ENCODE data around the gene ZNF460. TPM values are rescaled to one million over a fixed set of nuclear protein-coding genes. Genes with fewer than 3 reads are reported as not detected.

Gene ZNF460
- polyA plus RNA-seq, 1 of the 3 experiments (the other 2 are of a cell fraction), result 2.4 TPM

- POLR2A ChIA-PET, result no interaction called here
- H4K20me1 ChIP-seq (ENCODE audit: insufficient read depth), result no peaks in the 10 kb centered on the region
- H3K9me3 ChIP-seq, result no peaks in the 10 kb centered on the region
- H3F3A ChIP-seq (replicated peaks; ENCODE audit: insufficient read depth), result peaks cover 15% of the 10 kb centered on the region
- no peaks in the 10 kb centered on the region for H3K27me3 ChIP-seq (ENCODE audit: insufficient read depth)
- peaks cover 0 to 13% of the 10 kb centered on the region in 2 experiments; a peak in 2 of 4 replicates for H3K4me1 ChIP-seq (ENCODE audit: control insufficient read depth in 1 of 2, insufficient read depth in 2 of 2, low read depth in 1 of 2, low read length in 1 of 2)
- no peaks in the 10 kb centered on the region for H3K9me2 ChIP-seq
- H3K4me2 ChIP-seq, result no peak overlapping the region
- H2AFZ ChIP-seq (ENCODE audit: low read depth), result no peak overlapping the region
- WGBS (ENCODE audit: low lambda C conversion rate), result 83% methylated on average over 1 of the region's 1 CpG
- H3K4me3 ChIP-seq (ENCODE audit: low read depth in 2 of 2, low read length in 1 of 2), result no peak overlapping the region
- no peak for DNase-seq
- peaks cover 0 to 4% of the 10 kb centered on the region in 2 experiments for H3K36me3 ChIP-seq (replicated peaks in 1 of 2; ENCODE audit: control insufficient read depth in 1 of 2, insufficient read depth in 2 of 2, low read length in 1 of 2)
- TF ChIP-seq EZH2phosphoT487 (IDR thresholded peaks at IDR 0.05; ENCODE audit: borderline replicate concordance, low read depth) (no peak), RAD21 (IDR thresholded peaks at IDR 0.05; ENCODE audit: low read length) (no peak), TCF12 (IDR thresholded peaks at IDR 0.05) (no peak)
- CTCF ChIA-PET, result interaction anchor here (0.7 kb wide), 1 partner anchor 13 kb away, joined by 3 read pairs; no protein-coding TSS in a partner anchor
- H3K9ac ChIP-seq, result no peak overlapping the region
- 0 out of 2 replicates have a peak, but pooled peaks cover under 1% of the 10 kb centered on the region for H3K79me2 ChIP-seq (ENCODE audit: insufficient read depth)
- H3K27ac ChIP-seq (ENCODE audit: low read depth in 2 of 2, low read length in 1 of 2), result no peak overlapping the region
Measured at GRCh38 chr19:57273014-57273413, 7.3 kb upstream of the ZNF460 start.

GRCh38 chr19:57276430-57276829 lies 3.9 kb upstream of the ZNF460 start:
- Histone ChIP-seq H3K9me3 (no peaks in the 10 kb centered on the region), H3K4me2 (no peak overlapping the region), H3K9me2 (no peaks in the 10 kb centered on the region), H3K27ac (ENCODE audit: low read depth in 2 of 2, low read length in 1 of 2) (no peak overlapping the region), H2AFZ (ENCODE audit: low read depth) (no peak overlapping the region), H4K20me1 (ENCODE audit: insufficient read depth) (no peaks in the 10 kb centered on the region), H3K79me2 (ENCODE audit: insufficient read depth) (peaks cover 20% of the 10 kb centered on the region), H3K36me3 (replicated peaks in 1 of 2; ENCODE audit: control insufficient read depth in 1 of 2, insufficient read depth in 2 of 2, low read length in 1 of 2) (no peaks in the 10 kb centered on the region), H3F3A (replicated peaks; ENCODE audit: insufficient read depth) (peaks cover 5% of the 10 kb centered on the region), H3K9ac (no peak overlapping the region), H3K4me3 (ENCODE audit: low read depth in 2 of 2, low read length in 1 of 2) (no peak overlapping the region), H3K4me1 (ENCODE audit: control insufficient read depth in 1 of 2, insufficient read depth in 2 of 2, low read depth in 1 of 2, low read length in 1 of 2) (no peaks in the 10 kb centered on the region; a peak in 2 of 4 replicates), H3K27me3 (ENCODE audit: insufficient read depth) (no peaks in the 10 kb centered on the region)
- CTCF ChIA-PET, result no interaction called here
- TF ChIP-seq IRF3 (IDR thresholded peaks at IDR 0.05; ENCODE audit: low read depth, low read length), result no peak
- TF ChIP-seq USF1 (IDR thresholded peaks at IDR 0.05; ENCODE audit: borderline replicate concordance, low read depth), result no peak
- TF ChIP-seq FOSL2 (IDR thresholded peaks at IDR 0.05; ENCODE audit: borderline replicate concordance, low read depth), result no peak
- TF ChIP-seq TAF1 (IDR thresholded peaks at IDR 0.05; ENCODE audit: borderline replicate concordance, low read depth, low read length), result no peak
- no peak for TF ChIP-seq CHD2 (IDR thresholded peaks at IDR 0.05; ENCODE audit: low read length, partially characterized antibody)
- TF ChIP-seq MAX (IDR thresholded peaks at IDR 0.05; ENCODE audit: low read depth), result no peak
- TF ChIP-seq NRF1 (IDR thresholded peaks at IDR 0.05; ENCODE audit: low read depth, low read length), result no peak
- no peak for TF ChIP-seq USF2 (IDR thresholded peaks at IDR 0.05; ENCODE audit: borderline replicate concordance, low read depth, low read length)
- no peak for TF ChIP-seq TEAD4 (IDR thresholded peaks at IDR 0.05; ENCODE audit: borderline replicate concordance, insufficient read depth)
- no peak for TF ChIP-seq GATA2 (CRISPR knock-in tag; IDR thresholded peaks at IDR 0.05)
- TF ChIP-seq REST (IDR thresholded peaks at IDR 0.05; ENCODE audit: low read depth, low read length), result no peak
- no peak for TF ChIP-seq RFX5 (IDR thresholded peaks at IDR 0.05; ENCODE audit: low read length)
- no peak for TF ChIP-seq RAD21 (IDR thresholded peaks at IDR 0.05; ENCODE audit: low read length)
- 84% methylated on average over 1 of the region's 1 CpG for WGBS (ENCODE audit: low lambda C conversion rate)
- POLR2A ChIA-PET, result interaction anchor here (0.6 kb wide), 1 partner anchor 35 kb away, joined by 5 read pairs; no protein-coding TSS in a partner anchor
- DNase-seq, result no peak

Data from SK-N-SH (cell line).